HepG2 (cell line): ENCODE data around the gene OTX1. TPM values are rescaled to one million over a fixed set of nuclear protein-coding genes. Genes with fewer than 3 reads are reported as not detected.
A peak's percentile ranks its signal among the peaks of the same experiment; 100 is the strongest.

ENCODE experiments used
- ATAC-seq: fragments of 200-7000 bp; cut with Tn5 transposase; 3 replicates; pipeline ENCODE4 v1.9.1; 2020; ENCODE audit warnings: mild to moderate bottlenecking, moderate library complexity
- BruUV-seq: library from RNA; stranded (reverse); fragments of 400-500 nt; replicated peaks from 2 replicates; lab custom pipeline; 2021; lab: Mats Ljungman, UMichigan
- CTCF ChIA-PET: fragments of 300-600 bp; formaldehyde crosslinking; extraction: SDS; loops from one replicate; lab custom pipeline; 2021; ENCODE audit warnings: low total read pairs, inconsistent platforms, low intra/inter-chr PET ratio; lab: Yijun Ruan, JAX
- POLR2A ChIA-PET: fragments of 350-600 bp; sonication (Branson Sonifier 250); formaldehyde crosslinking; loops from one replicate; lab custom pipeline; 2020; ENCODE audit warnings: antibody characterized with exemption, inconsistent platforms; lab: Yijun Ruan, JAX
- DNase-seq: peaks from one replicate; pipeline ENCODE4 v3.0.0-alpha.2; 2015; ENCODE audit warnings: low spot score
- FAIRE-seq: peaks from 3 replicates; lab custom pipeline; 2011; peaks lifted over from hg19 to GRCh38; lab: Jason Lieb, UNC
- H2AFZ ChIP-seq: one replicate; pipeline ENCODE4 v1.6.1; 2011; ENCODE audit warnings: low read length, inconsistent platforms
- H3K27ac ChIP-seq: fragments of 300-600 bp; 3 replicates; pipeline ENCODE4 v1.8.0; 2011; ENCODE audit warnings: mixed run types, mild to moderate bottlenecking, mixed read lengths, low read length, inconsistent platforms; ENCODE audit not compliant: insufficient read depth; ENCODE audit errors: extremely low read length
- H3K27me3 ChIP-seq, 2 experiments: fragments of 200-600 bp in 1 of 2; 2 replicates in 1 of 2; 3 replicates in 1 of 2; pipeline versions ENCODE4 v1.6.0 to v1.8.0; 2011; ENCODE audit warnings: low read length in 2 of 2, mild to moderate bottlenecking in 2 of 2, moderate library complexity in 2 of 2, inconsistent platforms in 1 of 2; ENCODE audit not compliant: insufficient read depth in 2 of 2, control insufficient read depth in 1 of 2
- H3K36me3 ChIP-seq, 2 experiments: fragments of 200-600 bp in 1 of 2; replicated peaks in 1 of 2; 2 replicates in 1 of 2; 3 replicates in 1 of 2; pipeline versions ENCODE4 v1.5.1 to v1.8.0; 2011; ENCODE audit warnings: low read length in 2 of 2, inconsistent platforms in 1 of 2; ENCODE audit not compliant: insufficient read depth in 2 of 2, control insufficient read depth in 1 of 2
- H3K4me1 ChIP-seq: 2 replicates; pipeline ENCODE4 v1.5.1; 2012; ENCODE audit warnings: low read length, inconsistent platforms; ENCODE audit not compliant: insufficient read depth
- H3K4me2 ChIP-seq: 2 replicates; pipeline ENCODE4 v1.6.0; 2011; ENCODE audit warnings: low read depth, low read length, inconsistent platforms
- H3K4me3 ChIP-seq, 3 experiments: fragments of 200-600 bp in 1 of 3; sonication (generic), shearing (Covaris generic) in 1 of 3; replicated peaks in 1 of 3; 2 replicates each; pipeline ENCODE4 v1.5.1; 2011 to 2016; ENCODE audit warnings: low read length in 3 of 3, inconsistent platforms in 2 of 3, low read depth in 2 of 3, mild to moderate bottlenecking in 2 of 3, control low read depth in 1 of 3, mixed read lengths in 1 of 3; ENCODE audit not compliant: insufficient read depth in 1 of 3
- H3K79me2 ChIP-seq: one replicate; pipeline ENCODE4 v1.6.1; 2011; ENCODE audit warnings: low read length, inconsistent platforms; ENCODE audit not compliant: insufficient read depth
- H3K9ac ChIP-seq: 2 replicates; pipeline ENCODE4 v1.6.0; 2011; ENCODE audit warnings: mild to moderate bottlenecking, low read depth, low read length, inconsistent platforms; ENCODE audit not compliant: insufficient read depth
- H3K9me3 ChIP-seq: 2 replicates; pipeline ENCODE4 v1.5.1; 2012; ENCODE audit warnings: mild to moderate bottlenecking, low read length
- H4K20me1 ChIP-seq: 2 replicates; pipeline ENCODE4 v1.6.0; 2011; ENCODE audit warnings: inconsistent platforms, mild to moderate bottlenecking, low read length, moderate library complexity; ENCODE audit not compliant: insufficient read depth
- MBNL3 ChIP-seq: fragments of 250-450 bp; sonication (Bioruptor Pico); conservative IDR thresholded peaks from 2 replicates; pipeline ENCODE4 v1.8.0; 2022; ENCODE audit warnings: mild to moderate bottlenecking, inconsistent platforms
- MTA1 ChIP-seq: sonication (generic); formaldehyde crosslinking; IDR thresholded peaks from 2 replicates; pipeline ENCODE4 v1.4.0; 2020; ENCODE audit warnings: missing genetic modification reagents, mild to moderate bottlenecking, borderline replicate concordance
- NFIB ChIP-seq: sonication (generic); formaldehyde crosslinking; IDR thresholded peaks from 2 replicates; pipeline ENCODE4 v1.9.0; 2021; ENCODE audit warnings: missing genetic modification reagents, mild to moderate bottlenecking, borderline replicate concordance
- RNF2 ChIP-seq: fragments of 450-650 bp; conservative IDR thresholded peaks from 2 replicates; pipeline ENCODE4 v1.6.1; 2016; ENCODE audit warnings: low read depth
- SAFB2 ChIP-seq: sonication (generic); formaldehyde crosslinking; IDR thresholded peaks from 2 replicates; pipeline ENCODE4 v1.5.1; 2020; ENCODE audit warnings: missing genetic modification reagents, low read depth, mild to moderate bottlenecking, borderline replicate concordance
- SMAD3 ChIP-seq: sonication (generic); formaldehyde crosslinking; IDR thresholded peaks from 2 replicates; pipeline ENCODE4 v1.4.0; 2020; ENCODE audit warnings: missing genetic modification reagents
- SNRNP70 ChIP-seq: fragments of 200-400 bp; formaldehyde crosslinking; IDR thresholded peaks from 2 replicates; pipeline ENCODE4 v1.6.1; 2017; ENCODE audit warnings: mild to moderate bottlenecking, low read depth, low read length, moderate library complexity
- U2AF1 ChIP-seq: fragments of 200-400 bp; formaldehyde crosslinking; optimal IDR thresholded peaks from 2 replicates; pipeline ENCODE3; 2017; ENCODE audit warnings: mild to moderate bottlenecking, low read depth, low read length
- ZBTB4 ChIP-seq: sonication (generic); formaldehyde crosslinking; IDR thresholded peaks from 2 replicates; pipeline ENCODE4 v1.4.0; 2020; ENCODE audit warnings: missing genetic modification reagents, mild to moderate bottlenecking, borderline replicate concordance
- ZNF260 ChIP-seq: sonication (generic); formaldehyde crosslinking; IDR thresholded peaks from 2 replicates; pipeline ENCODE4 v1.4.0; 2020; ENCODE audit warnings: missing genetic modification reagents, low read depth, mild to moderate bottlenecking, borderline replicate concordance
- ZNF280D ChIP-seq: sonication (generic); formaldehyde crosslinking; IDR thresholded peaks from 2 replicates; pipeline ENCODE4 v1.5.1; 2020; ENCODE audit warnings: mild to moderate bottlenecking, missing genetic modification reagents
- ZNF7 ChIP-seq: IDR thresholded peaks from 2 replicates; pipeline ENCODE4 v1.6.1; 2016; ENCODE audit warnings: missing biosample characterization, missing genetic modification reagents
- ZNF792 ChIP-seq: IDR thresholded peaks from 2 replicates; pipeline ENCODE4 v1.6.1; 2016
- ZSCAN30 ChIP-seq: sonication (generic); formaldehyde crosslinking; IDR thresholded peaks from 2 replicates; pipeline ENCODE4 v1.5.0; 2020; ENCODE audit warnings: mild to moderate bottlenecking, missing genetic modification reagents
- WGBS: methylation state at CpG from one replicate; pipeline ENCODE4 v1.1.6; 2017; ENCODE audit warnings: low lambda C conversion rate; 5-methylcytosine and 5-hydroxymethylcytosine counted together
- in situ Hi-C: cut with HindIII; loops from 2 replicates; pipeline ENCODE4 v1.10.0; 2017; ENCODE audit warnings: low pct_unique_long_range_greater_than_20kb; ENCODE audit not compliant: extremely low pct_ligation_motif_present
- intact Hi-C: fragments of 100-400 bp; cut with micrococcal nuclease; formaldehyde crosslinking; loops from one replicate; pipeline ENCODE4 v1.10.0; 2022; ENCODE audit not compliant: unreplicated experiment
- polyA plus RNA-seq, 8 experiments: library from polyadenylated mRNA; depleted of rRNA in 3 of 8; stranded (reverse) in 7 of 8; unstranded in 1 of 8; fragments of >200 nt; fragmentation: Illumina TruSeq in 4 of 8; extraction: Trizol in 4 of 8; gene quantifications; 2 replicates each; pipeline versions ENCODE4 v1.2.1 to v1.2.3, GENCODE V29; 2011 to 2016; ENCODE audit warnings: low read depth in 4 of 8, missing spikeins in 1 of 8, mixed read lengths in 1 of 8; ENCODE audit not compliant: insufficient read depth in 1 of 8
- total RNA-seq, 5 experiments: library from RNA; depleted of rRNA; stranded (reverse); fragments of >200 nt; fragmentation: Illumina TruSeq; extraction: Trizol; gene quantifications; 2 replicates each; pipeline ENCODE4 v1.2.3, GENCODE V29; 2016; ENCODE audit warnings: low read depth in 1 of 5
- TF ChIP-seq, protein P1 (sequence below): IDR thresholded peaks from 2 replicates; pipeline ENCODE4 v1.6.1; 2016; ENCODE audit warnings: control low read depth
- TF ChIP-seq, protein P2 (sequence below): sonication (generic); formaldehyde crosslinking; IDR thresholded peaks from 2 replicates; pipeline ENCODE4 v1.5.0; 2020; ENCODE audit warnings: mild to moderate bottlenecking, missing genetic modification reagents

The OTX1 gene
- total and polyA plus RNA-seq, 2 of the 13 experiments (the other 11 are each of a cell fraction or from before 2014, with no cell fraction given), result 1.0 to 5.0 TPM

DNA sequence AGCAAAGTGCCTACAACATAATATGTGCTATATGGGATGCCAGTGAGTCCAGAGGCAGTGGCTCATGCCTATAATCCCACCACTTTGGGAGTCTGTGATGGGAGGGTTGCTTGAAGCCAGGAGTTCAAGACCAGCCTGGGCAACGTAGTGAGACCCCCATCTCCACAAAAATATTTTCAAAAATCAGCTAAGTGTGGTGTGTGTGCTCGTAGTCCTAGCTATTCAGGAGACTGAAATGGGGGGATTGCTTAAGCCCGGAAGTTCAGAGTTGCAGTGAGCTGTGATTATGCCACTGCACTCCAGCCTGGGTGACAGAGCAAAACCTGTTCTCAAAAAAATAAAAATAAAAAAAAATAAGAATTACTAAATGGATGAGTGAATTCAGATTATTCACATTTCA is 23.4 kb downstream of the OTX1 start:
- DNase-seq, result no peak
- ChIA-PET POLR2A (no interaction called here), CTCF (no interaction called here)
- Histone ChIP-seq H3K4me2 (no peak overlapping the region), H3K9ac (no peak overlapping the region), H3K4me1 (peaks cover 15% of the 10 kb centered on the region), H3K36me3 (no peaks in the 10 kb centered on the region), H3K27ac (no peak overlapping the region), H3K79me2 (no peaks in the 10 kb centered on the region), H2AFZ (no peak overlapping the region), H4K20me1 (no peaks in the 10 kb centered on the region), H3K27me3 (no peaks in the 10 kb centered on the region), H3K9me3 (no peaks in the 10 kb centered on the region), H3K4me3 (no peak overlapping the region)
- FAIRE-seq, result no peak
- intact Hi-C loops, result no loop called here
- BruUV-seq, result no TSS peak
- in situ Hi-C loops, result loop anchor here (10.0 to 25.0 kb wide), 2 partner anchors 411 to 662 kb away; no protein-coding TSS in a partner anchor
- 16% methylated on average over 3 of the region's 3 CpGs for WGBS
- ATAC-seq, result peak; percentile 53; the same call in 1 of the 3 replicates
- TF ChIP-seq, protein P1, sequence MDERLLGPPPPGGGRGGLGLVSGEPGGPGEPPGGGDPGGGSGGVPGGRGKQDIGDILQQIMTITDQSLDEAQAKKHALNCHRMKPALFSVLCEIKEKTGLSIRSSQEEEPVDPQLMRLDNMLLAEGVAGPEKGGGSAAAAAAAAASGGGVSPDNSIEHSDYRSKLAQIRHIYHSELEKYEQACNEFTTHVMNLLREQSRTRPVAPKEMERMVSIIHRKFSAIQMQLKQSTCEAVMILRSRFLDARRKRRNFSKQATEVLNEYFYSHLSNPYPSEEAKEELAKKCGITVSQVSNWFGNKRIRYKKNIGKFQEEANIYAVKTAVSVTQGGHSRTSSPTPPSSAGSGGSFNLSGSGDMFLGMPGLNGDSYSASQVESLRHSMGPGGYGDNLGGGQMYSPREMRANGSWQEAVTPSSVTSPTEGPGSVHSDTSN (CRISPR knock-in tag), result no peak
- TF ChIP-seq RNF2, result no peak
- TF ChIP-seq U2AF1, result no peak
- TF ChIP-seq MBNL3 (CRISPR knock-in tag), result no peak
- TF ChIP-seq ZNF792 (CRISPR knock-in tag), result no peak
- no peak for TF ChIP-seq ZSCAN30 (CRISPR knock-in tag)
- TF ChIP-seq, protein P2, sequence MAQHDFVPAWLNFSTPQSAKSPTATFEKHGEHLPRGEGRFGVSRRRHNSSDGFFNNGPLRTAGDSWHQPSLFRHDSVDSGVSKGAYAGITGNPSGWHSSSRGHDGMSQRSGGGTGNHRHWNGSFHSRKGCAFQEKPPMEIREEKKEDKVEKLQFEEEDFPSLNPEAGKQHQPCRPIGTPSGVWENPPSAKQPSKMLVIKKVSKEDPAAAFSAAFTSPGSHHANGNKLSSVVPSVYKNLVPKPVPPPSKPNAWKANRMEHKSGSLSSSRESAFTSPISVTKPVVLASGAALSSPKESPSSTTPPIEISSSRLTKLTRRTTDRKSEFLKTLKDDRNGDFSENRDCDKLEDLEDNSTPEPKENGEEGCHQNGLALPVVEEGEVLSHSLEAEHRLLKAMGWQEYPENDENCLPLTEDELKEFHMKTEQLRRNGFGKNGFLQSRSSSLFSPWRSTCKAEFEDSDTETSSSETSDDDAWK (CRISPR knock-in tag), result no peak
- TF ChIP-seq ZNF260, result no peak
- no peak for TF ChIP-seq ZBTB4 (CRISPR knock-in tag)
- TF ChIP-seq SNRNP70, result no peak
- TF ChIP-seq ZNF7 (CRISPR knock-in tag), result peak; percentile 54; the same call in 1 of the 2 replicates
- TF ChIP-seq NFIB (CRISPR knock-in tag), result no peak
- TF ChIP-seq SMAD3 (CRISPR knock-in tag), result no peak
- no peak for TF ChIP-seq MTA1 (CRISPR knock-in tag)
- no peak for TF ChIP-seq ZNF280D (CRISPR knock-in tag)
- TF ChIP-seq SAFB2, result no peak
